BE2C (cell line): ENCODE results near the gene GLB1L3.

Experiments
- DNase-seq: peaks from one replicate; pipeline ENCODE4 v3.0.0-alpha.2; 2020
- H3K27me3 ChIP-seq: fragments of 250-450 bp; sonication (Bioruptor Pico); 2 replicates; pipeline ENCODE4 v1.5.1; 2020; ENCODE audit warnings: mild to moderate bottlenecking
- H3K36me3 ChIP-seq: fragments of 250-450 bp; sonication (Bioruptor Pico); 2 replicates; pipeline ENCODE4 v1.5.1; 2020; ENCODE audit warnings: mild to moderate bottlenecking
- H3K4me1 ChIP-seq: fragments of 250-450 bp; sonication (Bioruptor Pico); 2 replicates; pipeline ENCODE4 v1.5.1; 2020
- H3K4me3 ChIP-seq: 2 replicates; pipeline ENCODE4 v1.5.1; 2011; ENCODE audit warnings: low read depth, low read length
- H3K9me3 ChIP-seq: fragments of 250-450 bp; sonication (Bioruptor Pico); 2 replicates; pipeline ENCODE4 v1.5.1; 2020
- CTCF ChIP-seq: IDR thresholded peaks from 2 replicates; pipeline ENCODE4 v1.5.1; 2012; ENCODE audit warnings: mild to moderate bottlenecking, low read depth, low read length

GLB1L3 gene

GRCh38 chr11:134246678-134247077 is 29.5 kb upstream of the GLB1L3 start:
- no peak for TF ChIP-seq CTCF
- H3K4me1 ChIP-seq = no peaks in the 10 kb centered on the region
- no peaks in the 10 kb centered on the region for H3K9me3 ChIP-seq
- no peak for DNase-seq
- H3K4me3 ChIP-seq = no peak overlapping the region
- H3K36me3 ChIP-seq = peaks cover 56% of the 10 kb centered on the region
- no peaks in the 10 kb centered on the region for H3K27me3 ChIP-seq

GRCh38 chr11:134248910-134249480 is 27.2 kb upstream of the GLB1L3 start:
- no peak overlapping the region for H3K4me3 ChIP-seq
- H3K27me3 ChIP-seq = no peaks in the 10 kb centered on the region
- no peak for DNase-seq
- peaks cover 36% of the 10 kb centered on the region for H3K36me3 ChIP-seq
- no peak for TF ChIP-seq CTCF
- H3K4me1 ChIP-seq = no peaks in the 10 kb centered on the region; the same call in 1 of the 2 replicates
- H3K9me3 ChIP-seq = no peaks in the 10 kb centered on the region

- Histone ChIP-seq H3K36me3 (peaks cover 24% of the 10 kb centered on the region), H3K4me3 (no peak overlapping the region), H3K9me3 (no peaks in the 10 kb centered on the region), H3K4me1 (no peaks in the 10 kb centered on the region; the same call in 1 of the 2 replicates), H3K27me3 (no peaks in the 10 kb centered on the region)
- TF ChIP-seq CTCF = no peak
- DNase-seq = no peak
These were observed 25.9 kb upstream of the GLB1L3 start for GRCh38 chr11:134250246-134250645.

- Histone ChIP-seq H3K4me1 (no peaks in the 10 kb centered on the region; the same call in 1 of the 2 replicates), H3K9me3 (no peaks in the 10 kb centered on the region), H3K27me3 (no peaks in the 10 kb centered on the region), H3K4me3 (no peak overlapping the region), H3K36me3 (peaks cover 19% of the 10 kb centered on the region)
- TF ChIP-seq CTCF = no peak
- no peak for DNase-seq
These were observed 25.5 kb upstream of the GLB1L3 start for GRCh38 chr11:134250675-134251074.

GRCh38 chr11:134252346-134253187 is 23.6 kb upstream of the GLB1L3 start:
- peaks cover 12% of the 10 kb centered on the region for H3K36me3 ChIP-seq
- DNase-seq = no peak
- H3K4me3 ChIP-seq = peak overlapping the region; percentile 99
- H3K4me1 ChIP-seq = no peaks in the 10 kb centered on the region; the same call in 1 of the 2 replicates
- H3K27me3 ChIP-seq = no peaks in the 10 kb centered on the region
- no peaks in the 10 kb centered on the region for H3K9me3 ChIP-seq
- 0 out of 2 replicates have a peak, but pooled peaks have one; percentile 2 for TF ChIP-seq CTCF
